HK-2 (cell line): ENCODE measurements around the gene TRABD.
"Not testable (repeated sequence)": the region's sequence is repeated elsewhere in the genome, so short reads cannot be mapped to it uniquely, and the experiment has no call there.

Experiments used
- DNase-seq: peaks from one replicate; pipeline ENCODE4 v3.0.0-alpha.2; 2018; ENCODE audit not compliant: unreplicated experiment

Gene TRABD, protein sequence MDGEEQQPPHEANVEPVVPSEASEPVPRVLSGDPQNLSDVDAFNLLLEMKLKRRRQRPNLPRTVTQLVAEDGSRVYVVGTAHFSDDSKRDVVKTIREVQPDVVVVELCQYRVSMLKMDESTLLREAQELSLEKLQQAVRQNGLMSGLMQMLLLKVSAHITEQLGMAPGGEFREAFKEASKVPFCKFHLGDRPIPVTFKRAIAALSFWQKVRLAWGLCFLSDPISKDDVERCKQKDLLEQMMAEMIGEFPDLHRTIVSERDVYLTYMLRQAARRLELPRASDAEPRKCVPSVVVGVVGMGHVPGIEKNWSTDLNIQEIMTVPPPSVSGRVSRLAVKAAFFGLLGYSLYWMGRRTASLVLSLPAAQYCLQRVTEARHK

DNA sequence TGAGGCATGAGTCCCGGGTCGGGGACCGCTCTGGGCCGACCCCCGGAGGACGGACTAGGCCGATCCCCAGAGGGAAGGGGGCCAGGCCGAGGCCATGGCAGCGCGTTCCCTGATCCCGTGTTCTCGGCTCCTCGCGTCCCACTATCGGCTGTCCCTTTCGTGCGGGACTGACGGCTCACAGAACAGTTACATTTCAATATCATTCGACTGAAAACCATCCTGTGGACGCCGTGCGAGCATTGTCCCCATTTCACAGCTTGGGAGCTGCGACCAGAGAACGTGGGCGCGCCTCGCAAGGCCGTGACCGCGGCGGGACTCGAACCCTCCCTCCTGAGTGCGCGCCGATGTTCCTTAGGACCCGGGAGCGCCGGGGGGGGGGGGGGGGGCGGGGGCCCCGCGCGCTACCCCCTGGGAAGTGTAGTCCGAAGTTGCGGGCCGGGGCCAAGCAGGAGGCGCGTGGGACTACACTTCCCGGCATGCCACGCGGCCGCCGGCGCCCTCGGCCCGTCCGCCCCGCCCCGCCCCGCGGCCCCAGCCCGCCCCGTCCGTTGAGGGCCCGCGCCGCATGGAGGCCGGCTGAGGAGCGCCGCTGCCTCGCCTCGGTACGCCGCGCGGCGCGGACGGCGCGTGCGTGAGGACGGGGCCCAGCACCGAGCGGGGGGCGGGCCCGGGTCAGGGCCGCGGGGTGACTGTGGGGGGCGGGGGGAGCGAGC, at the start of gene TRABD:
TRABD (plus strand) TSS at position 539 of the 713 bp plus-strand sequence. CDS start 7,148 bp downstream, outside the sequence.
- DNase-seq = peak; percentile 88

DNA sequence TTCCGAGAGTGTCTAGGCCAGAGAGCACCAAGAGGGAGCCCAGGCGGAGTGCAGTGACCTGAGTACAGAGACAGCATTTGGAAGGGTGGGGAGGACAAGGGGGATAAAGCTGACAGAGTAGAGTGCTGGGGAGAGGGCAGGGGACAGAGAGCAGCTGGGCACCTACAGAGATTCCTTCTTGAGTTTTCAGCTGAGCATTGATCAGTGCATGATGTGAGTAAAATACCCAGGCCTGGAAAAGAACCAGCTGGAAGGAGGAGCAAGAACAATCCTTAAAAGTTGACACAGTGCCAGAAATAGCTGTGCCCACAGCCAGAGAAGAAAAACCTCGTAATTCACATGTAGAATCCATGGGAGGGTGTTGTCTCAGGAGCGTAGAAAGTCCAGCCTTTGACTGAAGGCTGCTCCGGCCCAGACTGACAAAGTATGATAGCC, 49.1 kb upstream of the TRABD start:
- no peak for DNase-seq

DNA sequence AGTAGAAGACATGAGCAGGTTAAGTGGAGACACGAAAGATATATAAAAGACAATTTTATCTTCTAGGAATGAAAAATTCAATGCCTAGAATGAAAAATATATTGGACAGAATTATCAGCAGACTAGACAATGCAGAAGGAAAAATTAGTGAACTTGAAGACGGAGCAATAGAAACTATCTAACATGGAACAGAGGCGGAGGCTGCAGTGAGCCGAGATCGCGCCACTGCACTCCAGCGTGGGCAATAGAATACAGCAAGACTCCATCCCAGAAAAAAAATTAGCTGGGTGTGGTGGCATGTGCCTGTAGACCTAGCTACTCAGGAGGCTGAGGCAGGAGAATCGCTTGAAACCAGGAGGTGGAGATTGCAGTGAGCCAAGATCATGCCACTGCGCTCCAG, 48.4 kb upstream of the TRABD start:
- DNase-seq = not testable (repeated sequence)

DNA sequence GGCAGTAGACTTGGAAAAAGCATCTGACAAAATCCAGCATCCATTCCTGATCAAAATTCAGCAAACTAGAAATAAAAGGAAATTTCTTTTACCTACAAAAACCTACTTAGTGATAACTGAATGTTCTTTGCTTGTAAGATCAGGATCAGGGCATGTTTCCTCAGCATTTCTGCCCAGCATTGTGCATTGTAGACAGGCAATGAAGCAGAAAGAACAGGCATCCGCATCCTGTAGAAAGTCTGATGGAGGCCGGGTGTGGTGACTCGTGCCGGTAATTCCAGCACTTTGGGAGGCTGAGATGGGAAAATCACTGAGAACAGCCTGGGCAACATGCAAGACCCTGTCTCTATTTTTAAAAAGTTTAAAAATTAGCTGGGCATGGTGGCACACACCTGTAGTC, 47.7 kb upstream of the TRABD start:
- no peak for DNase-seq

DNA sequence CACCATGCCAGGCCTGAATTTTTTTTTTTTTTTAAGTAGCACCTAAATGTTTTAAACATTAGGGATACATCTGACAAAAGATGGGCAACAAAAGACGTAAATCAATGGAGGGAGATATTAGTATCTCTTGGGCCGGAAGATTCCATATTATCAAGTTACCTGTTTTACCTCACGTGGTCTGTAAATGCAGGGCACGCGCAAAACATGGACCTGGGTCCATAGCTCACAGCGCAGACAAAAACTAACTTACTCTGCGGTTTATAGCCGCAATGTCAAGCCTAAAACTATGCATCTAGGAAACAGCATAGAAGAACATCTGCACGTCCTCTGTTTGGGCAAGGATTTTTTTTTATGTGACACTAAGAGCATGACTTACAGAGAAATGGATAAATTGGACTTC, 46.7 kb upstream of the TRABD start:
- no peak for DNase-seq

DNA sequence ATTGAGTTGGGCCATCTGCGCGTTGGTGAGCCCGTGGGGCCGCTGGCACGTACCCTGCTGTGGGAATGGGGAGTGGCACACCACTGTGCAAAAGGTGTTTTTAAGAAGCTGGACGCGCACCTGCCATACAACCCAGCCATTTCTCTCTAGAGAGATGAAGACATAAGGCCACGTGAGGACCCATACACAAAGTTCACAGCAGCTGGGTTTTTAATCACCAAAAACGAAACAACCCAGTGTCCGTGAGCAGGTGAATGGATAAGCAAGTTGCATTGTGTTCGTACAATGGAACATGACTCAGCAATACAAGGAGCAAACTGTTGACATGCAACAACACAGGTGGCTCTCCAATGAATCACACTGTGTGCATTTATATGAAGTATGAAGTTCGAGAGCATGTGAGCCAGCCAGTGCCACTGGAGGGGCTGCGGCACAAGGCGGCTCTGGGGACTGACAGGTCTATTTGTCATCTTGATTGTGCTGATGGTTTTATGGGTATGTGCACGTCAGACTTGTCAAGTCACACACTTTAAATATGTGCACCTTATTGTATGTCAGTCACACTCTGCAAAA, 45.8 kb upstream of the TRABD start:
- no peak for DNase-seq

DNA sequence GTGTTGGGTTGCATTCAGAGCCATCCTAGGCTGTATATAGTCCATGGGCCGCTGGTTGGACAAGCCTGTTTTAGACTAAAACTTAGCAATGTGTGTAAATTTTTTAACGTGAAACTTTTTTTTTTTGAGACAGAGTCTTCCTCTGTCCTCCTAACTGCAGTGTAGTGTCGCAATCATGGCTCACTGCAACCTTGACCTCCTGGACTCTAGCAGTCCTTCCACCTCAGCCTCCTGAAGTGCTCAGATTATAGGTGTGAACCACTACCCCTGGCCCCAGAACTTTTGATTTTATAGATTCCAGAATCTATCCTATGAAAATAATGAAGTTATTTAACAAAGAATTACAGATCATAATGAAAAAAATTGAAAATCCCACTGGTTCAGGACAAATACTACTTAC, 45.1 kb upstream of the TRABD start:
- DNase-seq = no peak

DNA sequence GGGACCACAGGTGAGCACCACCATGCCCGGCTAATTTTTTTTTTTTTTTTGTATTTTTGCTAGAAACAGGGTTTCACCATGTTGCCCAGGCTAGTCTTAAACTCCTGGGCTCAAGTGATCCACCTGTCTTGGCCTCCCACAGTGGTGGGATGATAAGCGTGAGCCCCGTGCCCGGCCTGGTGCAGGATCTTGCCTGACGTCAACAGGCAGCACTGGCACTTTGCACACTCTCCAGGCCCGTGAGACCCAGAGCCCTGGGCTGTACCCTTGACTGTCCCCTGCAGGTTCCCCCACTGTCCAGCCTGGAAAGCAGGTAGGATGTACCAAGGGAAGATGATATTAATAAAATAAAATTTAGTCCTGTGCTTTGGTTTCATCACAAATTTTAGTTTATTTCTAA, 44.3 kb upstream of the TRABD start:
- DNase-seq = no peak

DNA sequence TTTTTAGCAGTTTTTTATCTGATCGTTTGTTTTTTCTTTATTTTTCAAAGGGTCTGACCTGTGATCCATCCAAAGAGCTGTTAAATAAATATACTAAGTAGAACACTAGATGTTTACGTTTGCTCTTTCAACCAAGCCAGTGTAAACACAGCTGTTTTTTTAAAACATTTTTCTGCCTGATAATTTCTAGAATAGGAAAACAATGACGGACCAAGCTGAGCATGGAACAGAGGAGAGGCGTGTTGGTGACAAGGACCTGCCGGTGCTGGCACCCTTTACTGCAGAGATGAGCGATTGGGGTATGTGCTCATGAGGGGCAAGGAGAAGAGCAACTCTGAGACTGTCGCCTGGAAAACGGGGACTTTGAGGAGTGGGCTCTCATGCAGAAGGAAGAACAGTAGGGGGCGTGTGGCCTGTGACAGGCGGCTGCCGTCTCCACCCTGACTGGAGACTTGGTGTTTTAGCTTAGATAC, 43.8 kb upstream of the TRABD start:
- DNase-seq = no peak

DNA sequence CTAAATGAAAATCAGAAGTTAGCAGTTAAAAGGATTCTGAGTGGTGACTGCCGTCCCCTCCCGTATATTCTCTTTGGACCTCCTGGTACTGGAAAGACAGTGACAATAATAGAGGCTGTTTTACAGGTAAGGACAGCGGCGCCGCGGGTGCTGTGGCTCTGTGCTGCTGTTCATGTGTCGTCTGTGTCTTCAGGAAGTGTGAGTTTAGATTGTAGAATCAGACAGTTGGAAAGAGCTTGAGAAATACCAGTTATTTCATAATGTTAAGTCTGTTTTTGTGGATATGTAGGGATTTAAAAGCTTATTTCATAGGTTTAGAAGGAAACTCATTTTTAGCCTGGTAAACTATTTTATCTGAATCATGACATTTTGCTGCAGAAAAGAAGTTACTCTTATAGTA, 42.6 kb upstream of the TRABD start:
- DNase-seq = no peak

DNA sequence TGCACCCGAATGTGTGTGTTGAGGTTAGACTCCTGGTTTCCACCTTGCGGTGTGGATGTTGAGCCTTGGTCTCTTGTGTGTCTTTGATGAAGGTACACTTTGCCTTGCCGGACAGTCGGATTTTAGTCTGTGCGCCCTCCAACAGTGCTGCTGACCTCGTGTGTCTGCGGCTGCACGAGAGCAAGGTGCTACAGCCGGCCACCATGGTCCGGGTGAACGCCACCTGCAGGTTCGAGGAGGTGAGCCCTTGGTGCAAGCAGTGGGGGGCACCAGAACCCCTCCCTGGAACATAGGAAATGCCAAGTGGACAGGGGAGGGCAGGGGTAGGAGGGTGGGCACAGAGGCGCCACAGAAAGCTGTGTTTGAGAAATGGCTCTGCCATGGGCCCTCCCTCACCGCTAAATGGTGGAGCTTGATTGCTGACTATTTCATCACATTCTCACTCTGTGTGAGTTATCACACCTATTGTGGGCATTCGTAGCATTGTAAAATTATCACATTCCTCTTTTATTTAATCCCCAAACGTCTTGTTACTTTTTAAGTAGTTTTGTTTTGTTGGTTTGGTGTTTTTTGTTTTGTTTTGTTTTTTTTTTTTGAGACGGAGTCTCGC, 41.6 kb upstream of the TRABD start:
- DNase-seq = no peak

DNA sequence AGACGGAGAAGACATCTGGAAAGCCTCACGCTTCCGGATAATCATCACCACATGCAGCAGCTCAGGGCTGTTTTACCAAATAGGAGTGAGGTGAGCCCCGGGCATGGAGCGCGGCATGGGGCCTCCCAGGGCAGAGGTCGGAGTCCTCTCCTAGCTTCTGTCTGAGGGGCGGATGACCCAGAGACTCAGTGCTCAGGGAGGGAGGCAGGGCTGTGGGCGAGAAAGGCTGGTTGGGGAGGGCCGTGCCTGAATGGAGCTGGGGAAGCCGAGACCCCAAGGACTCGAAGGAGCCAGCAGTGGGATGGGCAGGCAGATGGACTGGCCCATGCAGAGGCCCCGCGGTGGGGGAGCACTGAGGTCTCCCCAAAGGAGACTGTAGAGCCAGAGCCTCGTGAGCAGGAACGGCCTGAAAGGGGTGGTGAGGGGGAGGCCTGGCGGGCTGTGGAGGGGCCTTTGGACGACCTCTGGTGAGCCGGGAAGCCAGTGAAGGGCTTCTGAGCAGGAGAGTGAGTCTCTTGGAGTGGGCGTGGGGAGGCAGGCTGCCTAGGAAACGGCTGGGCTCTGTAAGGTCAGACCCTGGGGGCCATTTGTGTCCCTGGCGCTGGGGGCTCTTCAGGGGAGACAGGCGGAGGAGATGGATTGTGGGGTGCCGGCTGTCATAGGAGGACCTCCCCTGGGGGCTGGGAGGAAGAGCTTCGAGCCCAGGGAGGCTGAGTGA, 39.8 kb upstream of the TRABD start:
- no peak for DNase-seq

DNA sequence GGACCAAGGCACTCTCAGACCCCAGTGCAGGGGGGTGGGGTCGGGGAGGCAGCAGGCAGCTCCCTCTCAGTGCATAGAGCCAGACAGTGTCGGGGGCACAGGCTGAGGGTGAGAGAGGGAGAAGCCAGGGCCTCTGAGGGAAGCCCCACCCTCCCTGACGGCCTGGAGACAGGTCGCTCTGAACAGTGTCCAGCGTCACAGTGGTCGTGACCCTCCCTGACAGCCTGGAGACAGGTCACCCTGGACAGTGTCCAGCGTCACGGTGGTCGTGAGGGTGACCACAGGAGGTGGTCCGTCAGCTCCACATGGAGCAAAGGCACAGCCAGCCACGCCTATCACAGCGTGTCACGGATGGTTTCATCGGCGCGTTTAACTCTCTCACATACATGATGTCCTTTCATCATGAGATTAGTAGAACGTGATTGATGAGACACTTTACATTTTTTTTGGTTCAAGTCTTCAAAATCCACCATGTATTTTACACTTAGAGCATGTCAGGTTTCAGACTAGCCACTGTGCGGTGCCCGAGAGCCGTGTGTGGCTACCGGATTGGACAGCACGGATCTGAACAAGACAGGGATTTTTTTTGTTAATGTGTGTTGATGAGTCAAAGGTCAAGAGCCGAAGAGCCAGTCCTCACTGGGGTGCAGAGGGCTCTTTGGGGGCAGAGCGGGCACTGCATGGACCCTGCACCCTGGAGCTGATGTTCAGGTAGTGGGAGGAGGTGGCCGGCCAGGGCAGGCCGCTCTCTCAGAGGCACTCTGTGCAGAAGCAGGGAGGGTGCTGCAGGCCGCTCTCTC, 39.1 kb upstream of the TRABD start:
- DNase-seq = peak; percentile 64

DNA sequence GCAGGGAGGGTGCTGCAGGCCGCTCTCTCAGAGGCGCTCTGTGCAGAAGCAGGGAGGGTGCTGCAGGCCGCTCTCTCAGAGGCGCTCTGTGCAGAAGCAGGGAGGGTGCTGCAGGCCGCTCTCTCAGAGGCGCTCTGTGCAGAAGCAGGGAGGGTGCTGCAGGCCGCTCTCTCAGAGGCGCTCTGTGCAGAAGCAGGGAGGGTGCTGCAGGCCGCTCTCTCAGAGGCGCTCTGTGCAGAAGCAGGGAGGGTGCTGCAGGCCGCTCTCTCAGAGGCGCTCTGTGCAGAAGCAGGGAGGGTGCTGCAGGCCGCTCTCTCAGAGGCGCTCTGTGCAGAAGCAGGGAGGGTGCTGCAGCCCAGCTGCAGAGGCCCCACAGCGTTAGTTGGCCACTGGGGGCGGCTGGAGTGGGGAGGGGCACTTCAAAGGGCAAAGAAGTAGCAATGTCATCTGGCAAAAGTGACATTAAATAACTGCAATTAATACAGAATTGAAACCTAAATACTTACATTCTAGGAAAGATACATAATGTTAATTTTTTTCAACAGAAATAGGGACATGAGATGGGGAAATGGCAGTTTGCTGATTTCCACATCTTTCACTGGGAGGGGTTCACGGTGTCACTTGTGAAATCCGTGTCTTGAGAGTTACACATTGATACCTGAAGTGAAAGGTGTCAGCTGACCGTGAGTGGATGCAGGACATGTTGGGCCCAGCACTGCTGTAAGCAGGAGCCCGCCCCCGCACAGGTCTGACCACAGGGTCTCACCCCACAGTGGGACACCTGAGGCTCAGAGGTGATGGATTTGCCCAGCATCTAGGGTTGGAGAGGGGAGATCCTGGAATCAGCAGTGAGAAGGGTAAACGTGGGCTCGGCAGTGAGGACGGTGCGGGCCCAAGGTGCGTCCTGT, 38.2 kb upstream of the TRABD start:
- not testable (repeated sequence) for DNase-seq

DNA sequence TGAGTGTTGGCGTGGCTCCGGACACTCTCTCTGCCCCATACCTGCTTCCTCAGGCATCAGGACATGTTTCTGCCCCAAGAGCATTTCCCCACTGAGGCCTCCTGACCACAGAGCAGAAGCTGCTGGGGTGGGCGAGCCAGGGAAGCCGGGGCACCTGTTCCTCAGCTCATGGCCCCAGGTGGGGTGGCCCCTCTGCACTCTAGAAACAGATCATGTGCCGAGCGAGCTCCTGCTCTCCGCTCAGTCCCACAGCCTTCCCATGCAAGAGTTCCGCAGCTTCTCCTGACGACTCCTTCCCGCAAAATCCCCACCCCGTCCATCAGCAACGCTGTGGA, 37.6 kb upstream of the TRABD start:
- no peak for DNase-seq

DNA sequence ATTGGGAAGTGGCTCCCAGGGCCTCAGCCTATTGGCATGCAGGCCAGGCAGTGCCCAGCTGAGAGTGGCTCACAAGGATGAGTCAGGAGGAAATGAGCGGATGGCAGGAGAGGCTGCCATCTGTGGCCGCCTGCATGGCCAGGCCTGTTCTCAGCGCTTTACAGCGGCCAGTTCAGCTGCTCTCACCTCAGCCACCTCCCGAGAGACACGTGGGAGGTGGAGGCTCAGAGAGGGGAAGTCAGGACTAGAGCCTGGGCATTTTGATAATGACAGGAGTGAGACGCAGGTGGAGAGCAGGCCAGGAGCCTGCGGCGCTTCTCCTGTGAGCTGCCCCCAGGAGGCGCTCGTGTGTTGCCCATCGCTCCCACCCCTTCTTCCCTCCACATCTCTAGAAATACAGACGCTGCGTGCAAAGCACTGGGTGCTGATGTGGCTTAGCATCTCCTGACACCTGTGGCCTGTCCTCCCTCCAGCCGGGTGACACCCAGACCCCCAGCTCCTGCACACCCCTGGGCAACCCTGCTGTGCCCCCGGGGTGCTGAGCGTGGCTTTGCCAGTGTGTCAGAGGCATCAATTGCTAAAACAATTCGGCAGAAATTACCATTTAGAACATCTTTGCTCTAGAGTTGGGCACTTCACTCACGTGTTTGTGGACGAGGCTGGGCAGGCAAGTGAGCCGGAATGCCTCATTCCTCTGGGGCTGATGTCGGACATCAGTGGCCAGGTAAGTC, 36.6 kb upstream of the TRABD start:
- DNase-seq = peak; percentile 70

DNA sequence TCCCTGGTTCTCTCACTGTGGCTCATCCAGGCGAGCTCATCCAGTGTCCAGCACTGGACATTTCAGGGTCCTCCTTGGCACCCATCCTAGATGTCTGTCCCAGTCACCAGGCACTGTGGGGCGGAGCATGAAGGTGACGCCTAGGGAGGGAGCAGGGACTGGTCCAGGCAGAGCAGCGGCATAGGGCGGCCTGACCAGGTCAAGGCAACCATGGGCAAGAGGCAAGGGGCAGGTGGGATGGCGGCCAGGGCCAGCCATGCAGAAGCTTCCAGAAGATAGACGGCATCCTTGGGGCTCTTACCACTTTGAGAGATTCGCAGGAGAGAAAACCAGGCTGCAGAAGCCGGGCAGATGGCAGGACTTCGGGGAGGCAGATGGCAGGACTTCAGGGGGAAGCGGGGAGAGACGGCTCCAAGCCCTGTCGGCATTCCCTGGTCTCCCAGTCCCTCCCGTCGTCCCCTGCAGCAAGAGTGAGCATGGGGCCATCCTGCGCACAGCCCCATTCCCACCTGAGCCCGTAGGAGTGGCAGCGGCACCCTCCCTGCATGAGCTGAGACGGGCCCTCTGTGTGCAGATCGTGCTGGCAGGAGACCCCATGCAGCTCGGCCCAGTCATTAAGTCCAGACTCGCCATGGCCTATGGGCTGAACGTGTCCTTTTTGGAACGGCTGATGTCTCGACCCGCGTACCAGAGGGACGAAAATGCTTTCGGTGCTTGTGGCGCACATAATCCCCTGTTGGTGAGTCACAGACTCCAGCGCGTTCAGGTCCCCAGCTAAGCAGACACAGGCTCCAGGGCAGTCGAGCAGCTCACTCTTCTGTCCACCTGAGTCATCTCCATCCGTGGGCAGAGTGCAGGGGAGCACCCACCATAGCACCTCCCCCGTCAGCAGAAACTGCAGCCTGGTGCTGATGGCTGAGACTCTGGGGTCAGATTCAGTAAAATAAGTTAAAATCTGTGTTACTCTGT, 35.3 kb upstream of the TRABD start:
- peak; percentile 54 for DNase-seq
